Cardiac muscle cell (in vitro differentiated cells and primary cell): Measurements from ENCODE around the gene SIDT1. TPM values are rescaled to one million over a fixed set of nuclear protein-coding genes. Genes with fewer than 3 reads are reported as not detected.

ENCODE experiments used
- DNase-seq, 2 donors: peaks; one replicate each; pipeline versions ENCODE4 v3.0.0 to v3.0.0-alpha.2; 2010 to 2017; ENCODE audit warnings: low read depth in 1 of 2, low spot score in 1 of 2
- H3K27ac ChIP-seq: fragments of 200-600 bp; sonication (generic); 2 replicates; pipeline ENCODE4 v1.5.1; 2016
- H3K27me3 ChIP-seq: fragments of 200-600 bp; sonication (generic); 2 replicates; pipeline ENCODE4 v1.6.0; 2016; ENCODE audit warnings: control low read depth
- H3K36me3 ChIP-seq: fragments of 200-600 bp; sonication (generic); 2 replicates; pipeline ENCODE4 v1.5.1; 2016; ENCODE audit warnings: control low read depth
- H3K4me1 ChIP-seq: fragments of 200-600 bp; sonication (generic); 2 replicates; pipeline ENCODE4 v1.8.1; 2017; ENCODE audit warnings: low read depth, mild to moderate bottlenecking, mixed run types
- H3K4me3 ChIP-seq: fragments of 200-600 bp; sonication (generic); 2 replicates; pipeline ENCODE4 v1.5.1; 2016; ENCODE audit warnings: mild to moderate bottlenecking
- H3K9me3 ChIP-seq: fragments of 200-600 bp; sonication (generic); 2 replicates; pipeline ENCODE4 v1.5.1; 2017; ENCODE audit warnings: low read depth, mild to moderate bottlenecking, control low read depth
- polyA plus RNA-seq: library from polyadenylated mRNA; unstranded; fragments of >200 nt; fragmentation: Nextera tagmentation; extraction: Ambion mirVana; gene quantifications from 2 replicates; pipeline ENCODE4 v1.2.1, GENCODE V29; 2016
- total RNA-seq: library from RNA; depleted of rRNA; stranded (reverse); fragments of >200 nt; gene quantifications from 2 replicates; pipeline ENCODE4 v1.2.3, GENCODE V29; 2016
- TF ChIP-seq, protein P1 (sequence below): IDR thresholded peaks from 2 replicates; pipeline ENCODE4 v1.5.1; 2012; ENCODE audit warnings: low read depth, mild to moderate bottlenecking, low read length

The SIDT1 gene
- total RNA-seq (0.18 TPM in 1 of 2 replicates, not detected in the other), polyA plus RNA-seq (0.32 TPM in 1 of 2 replicates, not detected in the other)

- Histone ChIP-seq H3K36me3 (no peaks in the 10 kb centered on the region), H3K27ac (no peak within 1 kb of the TSS), H3K4me1 (no peaks in the 10 kb centered on the region), H3K9me3 (no peaks in the 10 kb centered on the region), H3K4me3 (peak within 1 kb of the TSS; percentile 22), H3K27me3 (peaks cover 100% of the 10 kb centered on the region)
- TF ChIP-seq, protein P1, sequence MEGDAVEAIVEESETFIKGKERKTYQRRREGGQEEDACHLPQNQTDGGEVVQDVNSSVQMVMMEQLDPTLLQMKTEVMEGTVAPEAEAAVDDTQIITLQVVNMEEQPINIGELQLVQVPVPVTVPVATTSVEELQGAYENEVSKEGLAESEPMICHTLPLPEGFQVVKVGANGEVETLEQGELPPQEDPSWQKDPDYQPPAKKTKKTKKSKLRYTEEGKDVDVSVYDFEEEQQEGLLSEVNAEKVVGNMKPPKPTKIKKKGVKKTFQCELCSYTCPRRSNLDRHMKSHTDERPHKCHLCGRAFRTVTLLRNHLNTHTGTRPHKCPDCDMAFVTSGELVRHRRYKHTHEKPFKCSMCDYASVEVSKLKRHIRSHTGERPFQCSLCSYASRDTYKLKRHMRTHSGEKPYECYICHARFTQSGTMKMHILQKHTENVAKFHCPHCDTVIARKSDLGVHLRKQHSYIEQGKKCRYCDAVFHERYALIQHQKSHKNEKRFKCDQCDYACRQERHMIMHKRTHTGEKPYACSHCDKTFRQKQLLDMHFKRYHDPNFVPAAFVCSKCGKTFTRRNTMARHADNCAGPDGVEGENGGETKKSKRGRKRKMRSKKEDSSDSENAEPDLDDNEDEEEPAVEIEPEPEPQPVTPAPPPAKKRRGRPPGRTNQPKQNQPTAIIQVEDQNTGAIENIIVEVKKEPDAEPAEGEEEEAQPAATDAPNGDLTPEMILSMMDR, result no peak
- peak in 1 of 2 donors; percentile 15 for DNase-seq
Measured at GRCh38 chr3:113531826-113532697, at the start of gene SIDT1. SIDT1 (plus strand) TSS chr3:113532555; CDS start chr3:113533022, 467 bp downstream.

DNA sequence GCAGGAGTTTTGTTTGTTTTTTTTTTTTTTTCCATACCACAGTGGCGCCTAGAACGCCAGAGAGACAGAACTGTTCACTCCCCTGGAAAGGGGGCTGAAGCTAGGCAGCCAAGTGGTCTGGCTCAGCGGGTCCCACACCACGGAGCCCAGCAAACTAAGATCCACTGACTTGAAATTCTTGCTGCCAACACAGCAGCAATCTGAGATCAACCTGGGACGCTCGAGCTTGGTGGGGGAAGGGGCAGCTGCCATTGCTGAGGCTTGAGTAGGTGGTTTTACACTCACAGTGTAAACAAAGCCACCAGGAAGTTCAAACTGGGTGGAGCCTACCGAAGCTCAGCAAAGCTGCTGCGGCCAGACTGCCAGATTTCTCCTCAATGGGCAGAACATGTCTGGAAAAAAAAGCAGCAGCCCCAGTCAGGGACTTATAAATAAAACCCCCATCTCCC, 47.2 kb upstream of the SIDT1 start:
- no peaks in the 10 kb centered on the region for H3K36me3 ChIP-seq
- no peaks in the 10 kb centered on the region for H3K9me3 ChIP-seq
- H3K27ac ChIP-seq, result no peak overlapping the region
- H3K27me3 ChIP-seq, result no peaks in the 10 kb centered on the region
- no peaks in the 10 kb centered on the region for H3K4me1 ChIP-seq
- no peak for DNase-seq
- H3K4me3 ChIP-seq, result no peak overlapping the region
- TF ChIP-seq, protein P1, result no peak

- Histone ChIP-seq H3K4me3 (no peak overlapping the region), H3K27ac (no peak overlapping the region), H3K36me3 (peaks cover 22% of the 10 kb centered on the region), H3K27me3 (no peaks in the 10 kb centered on the region), H3K4me1 (no peaks in the 10 kb centered on the region), H3K9me3 (no peaks in the 10 kb centered on the region)
- TF ChIP-seq, protein P1, result peak; percentile 48
- DNase-seq, result peak; percentile 8 to 50
Measured at GRCh38 chr3:113495035-113495434, 37.3 kb upstream of the SIDT1 start.

- H3K4me3 ChIP-seq, result no peak overlapping the region
- no peaks in the 10 kb centered on the region for H3K4me1 ChIP-seq
- TF ChIP-seq, protein P1, result no peak
- DNase-seq, result peak in 1 of 2 donors; percentile 60
- H3K27ac ChIP-seq, result no peak overlapping the region
- H3K36me3 ChIP-seq, result peaks cover 24% of the 10 kb centered on the region
- no peaks in the 10 kb centered on the region for H3K27me3 ChIP-seq
- no peaks in the 10 kb centered on the region for H3K9me3 ChIP-seq
Measured at GRCh38 chr3:113496924-113497323, 35.4 kb upstream of the SIDT1 start.

- Histone ChIP-seq H3K27ac (no peak overlapping the region), H3K4me1 (no peaks in the 10 kb centered on the region), H3K36me3 (peaks cover 18% of the 10 kb centered on the region), H3K9me3 (no peaks in the 10 kb centered on the region), H3K4me3 (no peak overlapping the region), H3K27me3 (no peaks in the 10 kb centered on the region)
- TF ChIP-seq, protein P1, result no peak
- peak in 1 of 2 donors; percentile 55 for DNase-seq
Measured at GRCh38 chr3:113498221-113499005, 33.9 kb upstream of the SIDT1 start.
